HG03175 (cell line): ENCODE measurements around the gene C1QTNF5.
A peak's percentile ranks its signal among the peaks of the same experiment; 100 is the strongest.

ENCODE experiments used
- ATAC-seq: cut with Tn5 transposase; IDR thresholded peaks from one replicate; pipeline ENCODE4 v1.9.1; 2021; ENCODE audit warnings: mild to moderate bottlenecking, moderate library complexity; ENCODE audit not compliant: unreplicated experiment

C1QTNF5 gene

DNA sequence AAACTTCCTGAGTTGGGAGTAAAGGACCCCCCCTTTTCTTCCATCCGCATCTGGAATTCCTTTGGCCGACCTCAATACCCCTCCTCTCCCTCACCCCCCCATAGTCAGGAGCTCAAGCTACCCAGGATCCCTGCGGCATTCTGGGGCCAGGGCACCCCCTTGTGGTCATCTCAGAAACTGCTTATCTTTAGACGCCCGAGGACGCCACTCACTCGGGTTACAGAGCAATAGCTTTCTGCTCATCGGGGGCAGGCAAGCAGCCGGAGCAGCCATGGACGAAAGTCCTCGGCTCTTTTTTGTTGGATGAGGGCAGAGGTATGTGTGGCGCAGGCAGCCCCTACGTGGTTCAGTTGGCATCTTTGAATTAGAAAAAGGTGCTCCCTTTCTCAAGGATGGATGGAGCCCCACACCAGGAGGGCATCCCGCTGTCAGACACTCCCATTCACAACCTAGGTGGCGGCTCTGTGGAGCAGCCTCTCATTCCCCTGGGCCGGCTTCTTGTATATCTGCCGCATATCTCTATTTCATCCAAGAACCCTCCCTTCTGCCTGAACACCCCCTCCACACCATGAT lies 2.3 kb downstream of the C1QTNF5 start:
- ATAC-seq: no peak

DNA sequence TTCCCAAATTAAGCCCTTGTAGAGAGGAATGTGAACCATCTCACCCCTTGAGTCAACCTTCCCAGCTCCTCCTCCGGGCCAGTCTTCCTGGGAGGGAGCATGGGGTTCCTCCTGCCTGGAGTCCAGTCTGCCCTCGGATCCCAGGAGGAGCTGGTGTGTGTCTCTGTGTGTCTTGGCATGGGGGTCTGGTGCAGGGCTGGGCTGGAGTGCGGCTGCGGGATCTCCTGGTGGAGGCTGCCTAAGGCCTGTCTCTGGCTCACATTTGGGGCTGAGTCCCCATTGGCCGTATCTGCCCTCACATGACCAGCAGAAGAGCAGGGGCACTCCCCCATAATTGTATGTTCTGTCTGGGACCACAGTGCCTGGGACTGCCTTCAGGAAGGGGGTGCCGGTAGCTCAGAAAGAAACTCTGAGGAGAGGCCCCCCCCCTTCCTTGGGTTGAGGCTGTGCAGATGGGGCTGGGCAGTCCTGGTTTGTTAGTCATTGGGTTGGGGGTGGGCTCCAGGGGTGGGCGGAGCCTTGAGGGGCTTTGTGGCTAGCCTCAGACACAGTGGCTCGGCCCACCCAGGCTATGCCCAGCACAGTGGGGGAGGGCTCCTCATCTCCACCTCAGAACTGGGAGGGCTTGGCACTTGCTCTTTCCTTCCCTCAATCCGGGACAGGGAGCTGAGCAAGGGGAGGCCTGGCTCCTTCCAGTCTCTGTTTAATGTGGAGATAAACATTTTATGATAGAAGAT lies 2.9 kb downstream of the C1QTNF5 start:
- no peak for ATAC-seq

DNA sequence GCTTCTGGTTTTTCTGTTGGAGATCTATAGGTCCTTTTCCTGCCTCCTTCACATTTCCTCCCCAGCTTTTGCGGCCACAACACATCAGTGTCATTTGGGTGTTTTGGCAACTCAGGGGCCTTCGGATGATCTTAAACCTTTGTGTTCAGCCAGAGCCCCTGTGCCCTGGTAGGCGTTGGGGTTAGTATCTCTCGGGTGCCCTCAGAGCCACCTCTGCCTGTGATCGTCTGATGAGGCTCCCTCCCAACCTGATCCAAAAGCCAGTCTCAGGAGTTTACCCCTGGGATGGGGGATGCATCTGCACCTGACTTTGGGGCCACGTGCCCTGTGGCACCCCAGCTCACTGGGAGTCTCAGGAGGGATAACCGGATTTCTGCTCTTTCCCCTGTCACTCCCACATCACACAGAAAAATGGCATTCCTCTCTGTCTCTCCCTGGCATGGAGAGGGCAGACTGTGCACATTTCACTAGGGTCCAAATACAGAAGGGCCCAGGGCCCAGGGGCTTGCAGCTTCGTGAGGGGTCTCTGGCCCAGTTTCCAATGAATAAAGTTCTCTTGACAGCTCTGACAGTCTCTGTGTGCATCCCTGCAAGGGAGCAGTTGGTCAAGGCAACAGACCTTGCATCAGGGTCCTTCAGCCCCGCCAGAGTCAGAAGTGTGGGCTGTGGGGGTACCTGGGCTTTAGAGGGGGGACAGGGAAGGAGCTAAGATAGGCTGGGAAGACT lies 3.8 kb downstream of the C1QTNF5 start:
- no peak for ATAC-seq

DNA sequence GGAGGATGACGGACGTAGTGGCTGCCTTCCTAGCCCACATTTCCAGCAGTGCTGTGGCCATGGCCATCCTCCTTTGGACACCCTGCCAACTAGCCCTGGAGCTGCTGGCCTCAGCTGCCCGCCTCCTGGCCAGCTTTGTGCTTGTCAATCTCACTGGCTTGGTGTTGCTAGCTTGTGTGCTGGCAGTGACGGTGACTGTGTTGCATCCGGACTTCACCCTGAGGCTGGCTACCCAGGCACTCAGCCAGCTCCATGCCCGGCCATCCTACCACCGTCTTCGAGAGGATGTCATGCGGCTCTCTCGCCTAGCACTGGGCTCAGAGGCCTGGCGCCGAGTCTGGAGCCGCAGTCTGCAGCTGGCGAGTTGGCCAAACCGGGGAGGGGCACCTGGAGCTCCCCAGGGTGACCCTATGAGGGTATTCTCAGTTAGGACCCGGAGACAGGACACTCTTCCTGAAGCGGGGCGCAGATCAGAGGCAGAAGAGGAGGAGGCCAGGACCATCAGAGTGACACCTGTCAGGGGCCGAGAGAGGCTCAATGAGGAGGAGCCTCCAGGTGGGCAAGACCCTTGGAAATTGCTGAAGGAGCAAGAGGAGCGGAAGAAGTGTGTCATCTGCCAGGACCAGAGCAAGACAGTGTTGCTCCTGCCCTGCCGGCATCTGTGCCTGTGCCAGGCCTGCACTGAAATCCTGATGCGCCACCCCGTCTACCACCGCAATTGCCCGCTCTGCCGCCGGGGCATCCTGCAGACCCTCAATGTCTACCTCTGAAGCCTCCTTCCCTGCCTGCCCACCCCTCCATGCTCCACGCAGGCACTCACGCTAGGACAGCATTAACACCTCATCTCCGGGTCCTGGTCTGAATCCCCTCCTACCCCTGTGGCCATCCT lies 4.8 kb downstream of the C1QTNF5 start:
- no peak for ATAC-seq

DNA sequence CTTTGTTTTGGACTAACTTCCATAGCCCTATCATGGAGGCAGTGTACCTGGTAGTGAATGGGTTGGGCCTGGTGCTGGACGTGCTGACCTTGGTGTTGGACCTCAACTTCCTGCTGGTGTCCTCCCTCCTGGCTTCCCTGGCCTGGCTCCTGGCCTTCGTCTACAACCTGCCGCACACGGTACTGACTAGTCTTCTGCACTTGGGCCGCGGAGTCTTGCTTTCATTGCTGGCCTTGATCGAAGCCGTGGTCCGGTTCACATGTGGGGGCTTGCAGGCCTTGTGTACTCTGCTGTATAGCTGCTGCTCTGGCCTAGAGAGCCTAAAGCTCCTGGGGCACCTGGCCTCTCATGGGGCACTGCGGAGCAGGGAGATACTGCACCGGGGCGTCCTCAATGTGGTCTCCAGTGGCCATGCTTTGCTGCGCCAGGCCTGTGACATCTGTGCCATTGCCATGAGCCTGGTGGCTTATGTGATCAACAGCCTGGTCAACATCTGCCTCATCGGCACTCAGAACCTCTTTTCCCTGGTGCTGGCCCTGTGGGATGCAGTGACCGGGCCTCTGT lies 5.5 kb downstream of the C1QTNF5 start:
- ATAC-seq: no peak

DNA sequence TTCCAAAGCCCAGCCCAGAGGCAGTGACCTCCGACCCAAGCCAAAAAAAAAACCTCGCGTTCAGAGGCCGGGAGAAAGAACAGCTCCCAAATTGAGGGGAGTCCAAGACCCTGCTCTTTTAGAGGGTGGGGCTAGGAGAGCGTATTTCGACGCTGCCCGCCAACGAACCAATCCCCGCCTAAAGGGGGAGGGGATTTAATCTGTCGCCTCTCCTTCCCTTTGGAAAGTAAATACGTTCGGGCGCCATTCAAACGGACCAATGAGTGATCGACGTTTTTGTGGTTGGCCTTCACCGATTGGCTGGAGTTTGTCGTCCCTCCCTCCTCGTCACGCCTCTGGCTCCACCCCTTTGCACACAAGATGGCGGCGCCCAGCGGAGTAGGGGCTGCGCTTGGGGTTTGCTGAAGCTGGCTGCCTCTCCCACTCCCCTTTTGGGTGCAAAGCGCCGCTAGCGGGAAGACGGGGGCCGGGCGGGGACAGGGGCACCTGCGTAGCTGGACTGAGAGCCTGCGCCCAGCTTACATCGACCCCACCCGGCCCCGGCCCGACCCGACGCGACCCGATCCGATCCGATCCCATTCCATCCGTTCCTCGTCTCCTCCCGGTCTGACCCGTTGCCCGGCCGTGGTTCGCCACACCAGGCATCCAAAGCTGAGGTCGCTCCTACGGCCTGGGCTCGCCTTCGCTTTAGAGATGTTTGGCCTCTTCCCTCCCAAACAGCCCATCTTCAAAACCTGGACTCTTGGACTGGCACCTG lies 6.3 kb downstream of the C1QTNF5 start, which contains the start of gene RNF26:
TSS of gene RNF26 (plus strand) at position 354 of the 757 bp plus-strand sequence. CDS start 596 bp downstream, outside the sequence.
- ATAC-seq: peak; percentile 91

DNA sequence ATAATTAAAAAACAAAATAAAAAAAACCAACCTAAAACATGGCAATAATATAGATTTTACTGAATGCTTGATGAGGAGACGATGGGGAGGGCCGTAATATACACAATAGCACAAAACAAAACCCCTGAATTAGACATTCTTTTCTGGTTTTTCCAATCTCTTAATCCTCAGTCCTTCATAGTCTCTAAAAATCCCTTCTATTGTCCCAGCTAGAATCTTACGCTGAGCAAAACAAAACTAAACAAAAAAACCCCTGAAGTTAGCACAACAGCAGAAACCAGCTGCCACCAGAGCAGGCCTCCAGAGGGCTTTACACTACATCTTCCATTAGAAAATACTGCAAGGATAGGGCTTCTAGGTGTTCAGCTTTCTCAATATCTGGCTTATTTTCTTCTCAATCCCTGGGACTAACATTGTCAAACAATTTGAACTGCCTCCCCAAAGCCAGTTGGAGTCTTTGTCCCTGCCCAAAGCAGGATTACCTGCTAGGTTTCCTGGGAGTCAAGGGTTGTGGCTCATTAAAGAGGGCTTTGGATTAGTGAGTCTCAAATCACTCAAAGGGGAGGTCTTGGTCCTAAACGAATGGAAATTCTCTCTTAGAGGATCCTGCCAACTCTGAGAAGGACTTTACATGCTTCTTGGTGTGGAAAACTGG lies 8.4 kb downstream of the C1QTNF5 start:
- no peak for ATAC-seq

DNA sequence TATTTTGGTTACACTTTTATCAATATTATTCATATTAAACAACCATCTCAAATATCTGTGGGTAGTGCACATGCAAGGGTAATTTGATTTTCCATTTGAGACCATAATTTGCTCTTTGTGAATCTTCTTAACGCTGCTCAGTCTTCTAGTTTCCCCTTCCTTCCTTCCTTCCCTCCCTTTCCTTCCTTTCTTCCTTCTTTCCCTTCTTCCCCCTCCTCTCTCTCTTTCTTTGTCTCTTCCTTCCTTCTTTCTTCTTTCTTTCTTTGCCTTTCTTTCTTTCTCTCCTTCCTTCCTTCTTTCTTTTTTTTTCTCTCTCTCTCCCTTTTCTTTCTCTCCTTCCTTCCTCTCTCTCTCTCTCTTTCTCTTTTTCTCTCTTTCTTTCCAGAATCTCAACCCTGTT lies 10.4 kb downstream of the C1QTNF5 start:
- ATAC-seq: no peak

DNA sequence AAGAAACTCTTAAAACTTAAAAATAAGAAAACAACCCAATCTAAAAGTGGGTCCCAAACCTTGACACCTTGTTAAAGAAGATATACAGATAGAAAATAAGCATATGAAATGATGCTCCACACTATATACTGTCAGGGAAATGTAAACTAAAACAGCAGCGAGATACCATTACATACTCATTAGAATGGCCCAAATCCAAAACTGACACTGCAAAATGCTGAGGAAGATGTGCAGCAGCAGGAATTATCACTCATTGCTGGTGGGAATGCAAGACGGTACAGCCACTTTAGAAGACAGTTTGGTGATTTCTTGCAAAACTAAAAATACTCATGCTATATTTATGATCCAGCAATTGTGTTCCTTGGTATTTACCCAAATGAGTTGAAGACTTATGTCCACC lies 11.4 kb downstream of the C1QTNF5 start:
- no peak for ATAC-seq

DNA sequence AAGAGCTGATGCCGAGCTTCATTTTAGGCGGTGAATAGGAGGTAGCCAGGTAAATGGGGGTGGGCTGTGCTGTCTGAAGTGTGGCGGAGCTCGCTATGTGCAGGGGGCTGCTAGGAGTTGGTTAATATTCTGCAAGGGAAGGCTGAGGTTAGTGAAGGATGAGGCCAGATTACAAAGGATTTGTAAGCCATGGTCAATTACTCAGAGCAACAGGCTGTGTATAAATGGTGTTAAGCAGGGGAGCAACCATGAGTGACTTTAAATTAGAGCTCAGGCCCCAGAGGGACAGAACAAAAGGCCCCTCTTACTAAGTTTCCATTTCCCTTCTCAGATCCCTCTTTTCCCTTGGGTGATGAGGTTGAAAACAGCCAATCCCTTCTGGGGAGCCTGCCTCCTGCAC lies 16.5 kb downstream of the C1QTNF5 start:
- no peak for ATAC-seq

DNA sequence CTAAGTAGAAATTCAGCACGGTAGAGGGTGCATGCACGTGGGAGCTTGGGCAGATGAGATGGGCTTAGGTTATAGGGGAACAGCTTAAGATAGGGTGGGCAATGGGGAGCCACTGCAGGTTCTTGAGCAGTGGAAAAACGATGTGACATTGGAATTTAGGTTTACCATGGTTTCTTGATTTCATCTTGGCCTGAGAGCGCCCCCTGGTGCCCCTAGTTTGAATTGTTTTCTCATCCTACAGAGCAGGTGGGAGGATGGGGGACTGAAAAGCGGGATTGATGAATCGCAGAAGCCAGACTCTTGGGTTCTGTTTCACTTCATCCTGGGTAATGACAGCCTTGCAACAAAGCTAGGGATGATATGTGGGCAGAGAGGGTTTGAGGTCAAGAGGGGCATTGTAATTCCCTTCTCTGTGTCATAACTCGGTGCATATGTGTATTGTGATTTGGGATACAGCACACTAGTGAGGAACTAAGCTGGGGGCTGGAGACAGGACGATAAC lies 17.1 kb downstream of the C1QTNF5 start:
- ATAC-seq: no peak

DNA sequence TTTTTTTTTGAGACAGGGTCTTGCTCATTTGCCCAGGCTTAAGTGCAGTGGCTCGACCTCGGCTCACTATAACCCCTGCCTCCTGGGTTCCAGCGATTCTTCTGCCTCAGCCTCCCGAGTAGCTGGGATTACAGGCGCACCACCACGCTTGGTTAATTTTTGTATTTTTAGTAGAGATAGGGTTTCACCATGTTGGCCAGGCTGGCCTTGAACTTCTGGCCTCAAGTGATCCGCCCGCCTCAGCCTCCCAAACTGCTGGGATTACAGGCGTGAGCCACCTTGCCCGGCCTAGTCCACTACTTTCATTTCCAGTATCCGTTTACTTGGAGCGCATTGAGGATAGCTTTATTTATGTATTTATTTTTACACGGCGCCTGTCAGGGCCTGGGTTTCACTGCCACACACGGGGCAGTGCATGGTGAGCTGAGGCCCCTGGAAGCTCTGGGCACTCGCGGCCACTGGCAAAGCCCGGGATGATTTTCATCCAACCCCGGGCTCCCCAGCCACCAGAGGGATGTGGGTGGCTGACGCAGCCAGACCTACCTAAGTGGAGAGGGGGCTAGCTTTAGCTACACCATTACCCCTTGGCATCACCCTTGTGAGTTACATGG lies 17.7 kb downstream of the C1QTNF5 start:
- ATAC-seq: no peak

DNA sequence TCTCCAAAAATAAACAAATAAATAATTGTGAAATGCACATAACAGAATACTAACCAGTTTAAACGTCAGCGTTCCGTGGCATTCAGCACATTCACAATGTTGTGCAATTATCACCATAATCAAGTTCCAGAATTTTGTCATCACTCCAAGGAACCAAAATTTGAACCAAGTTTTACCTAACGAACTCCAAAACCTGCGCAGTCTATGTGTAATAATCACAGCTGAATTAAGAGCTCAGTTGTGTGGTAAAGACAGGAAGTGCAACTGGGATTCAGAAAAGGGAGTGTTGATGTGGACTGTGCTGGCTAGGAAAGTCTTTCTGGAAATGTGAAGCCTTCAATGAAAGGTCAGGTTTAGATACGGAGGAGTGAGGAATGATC lies 18.3 kb downstream of the C1QTNF5 start:
- ATAC-seq: no peak

DNA sequence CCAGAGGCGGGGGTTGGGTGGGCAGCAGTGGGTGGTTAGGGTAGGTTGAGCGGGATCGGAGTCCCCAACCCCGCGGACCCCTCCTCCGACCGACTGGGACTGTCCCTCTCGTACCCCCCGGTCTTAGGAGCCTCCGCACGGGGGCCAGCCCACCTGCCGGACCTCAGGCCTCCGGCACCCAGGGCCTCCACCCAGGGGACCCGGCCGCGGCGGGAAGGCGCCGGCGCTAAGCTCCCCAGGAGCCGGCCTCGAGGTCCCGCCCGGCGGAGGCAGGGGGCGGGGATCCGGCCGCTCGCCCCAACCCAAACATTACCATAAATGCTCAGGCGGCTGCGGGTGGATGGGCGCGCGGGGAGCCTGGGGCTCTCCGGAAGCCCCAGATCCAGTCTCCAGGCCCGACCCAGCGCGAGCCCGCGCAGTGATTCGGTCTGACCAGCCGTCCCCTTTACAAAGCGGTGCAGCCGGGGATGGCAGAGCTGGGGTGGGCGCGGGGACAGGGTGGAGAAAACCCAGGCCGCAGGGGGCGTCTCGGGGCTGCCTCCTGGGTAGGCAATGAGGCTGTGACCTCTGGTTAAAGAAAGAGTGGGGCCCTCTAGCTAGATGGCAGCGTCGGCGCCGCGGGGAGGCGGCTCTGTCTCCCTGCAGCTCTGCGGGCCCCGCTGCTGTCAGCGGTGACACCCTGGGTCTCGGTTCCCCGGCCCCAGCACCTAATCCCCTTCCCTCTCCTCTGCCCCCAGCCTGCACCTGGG lies 19.7 kb downstream of the C1QTNF5 start:
- ATAC-seq: peak; percentile 67

DNA sequence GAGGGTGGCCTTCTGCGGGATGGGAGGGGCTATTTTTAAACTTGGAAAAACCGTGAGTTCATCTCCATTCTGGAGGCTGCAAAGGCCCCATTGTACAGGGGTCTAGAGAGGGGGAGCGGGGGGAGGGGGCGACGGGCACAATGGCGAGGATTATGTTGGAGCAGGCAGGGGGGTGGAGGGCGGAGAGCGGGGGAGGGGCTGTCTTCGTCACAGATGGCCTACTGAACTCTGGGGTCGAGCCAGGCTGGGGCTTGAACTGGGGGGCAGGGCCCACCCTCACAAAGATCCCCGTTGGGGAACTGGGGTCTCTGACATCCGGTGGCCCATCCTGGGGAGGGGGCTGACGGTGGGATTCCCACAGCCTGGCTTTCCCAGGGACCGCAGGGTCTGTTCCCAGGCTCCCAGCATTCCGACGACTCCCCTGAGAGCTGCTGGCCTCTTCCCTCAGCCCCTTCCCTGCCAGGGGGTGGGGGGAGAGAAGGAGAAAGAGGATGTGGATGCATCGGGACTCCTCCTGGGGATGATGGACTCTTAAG lies 20.4 kb downstream of the C1QTNF5 start:
- no peak for ATAC-seq

DNA sequence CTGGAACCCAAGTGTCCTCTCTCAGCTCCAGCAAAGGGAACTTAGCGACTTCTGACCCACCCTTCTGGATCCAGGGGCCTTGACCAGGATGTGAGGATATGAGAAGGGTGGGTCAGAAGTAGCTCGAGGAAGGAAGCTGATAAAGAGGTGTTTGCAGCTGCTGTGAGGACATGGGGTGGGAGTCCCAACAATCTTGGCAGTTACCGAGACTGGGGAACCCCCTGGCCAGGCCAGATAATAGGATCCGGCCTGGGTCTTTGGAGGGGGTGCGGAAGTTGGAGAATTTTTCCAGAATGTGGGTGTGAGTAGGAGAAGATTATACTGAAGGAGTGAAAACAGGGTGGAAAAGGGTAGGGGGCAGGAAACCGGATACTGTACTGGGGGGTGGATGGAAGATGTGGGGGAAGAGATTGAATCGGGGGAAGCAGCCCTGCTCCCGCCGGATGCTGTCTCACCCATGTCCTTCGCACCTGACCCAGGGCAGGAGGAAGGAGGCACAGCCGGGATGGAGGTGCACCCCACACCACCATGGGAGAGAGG lies 20.9 kb downstream of the C1QTNF5 start:
- ATAC-seq: no peak

DNA sequence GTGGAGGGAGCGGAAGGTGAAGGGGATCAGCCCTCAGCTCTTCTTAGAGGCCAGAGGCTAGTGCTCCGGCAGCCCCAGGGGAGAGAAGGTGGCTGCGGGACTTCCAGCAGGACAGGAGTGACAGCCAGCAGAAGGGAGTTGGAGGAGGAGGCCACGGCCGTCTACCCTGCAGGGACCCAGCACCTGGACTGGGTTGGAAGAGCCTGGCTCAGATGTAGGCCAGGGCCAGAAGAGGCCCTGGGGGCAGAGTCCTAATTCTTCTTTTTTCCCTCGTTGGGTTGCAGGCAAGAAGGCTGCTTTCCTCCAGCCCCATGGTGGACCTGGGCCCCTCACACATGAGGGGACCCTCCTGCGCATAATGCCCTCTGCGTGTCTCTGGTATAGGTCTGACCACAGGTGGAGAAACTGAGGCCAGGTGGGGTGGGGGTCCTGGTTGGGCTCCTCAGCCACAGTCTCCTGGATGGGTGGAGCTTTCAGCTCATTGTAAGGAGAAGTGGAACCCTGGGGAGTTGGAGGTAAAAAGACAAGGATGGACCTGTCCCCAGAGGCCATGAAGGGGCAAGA lies 21.5 kb downstream of the C1QTNF5 start:
- no peak for ATAC-seq
